Tibial nerve (tissue), 4 donors: Measurements from ENCODE around the gene FOLR1.

Experiments used
- EP300 ChIP-seq, 2 donors: sonication (generic); formaldehyde crosslinking; IDR thresholded peaks; one replicate each; pipeline ENCODE4 v1.6.1; 2017; ENCODE audit warnings: antibody characterized with exemption in 2 of 2, mild to moderate bottlenecking in 1 of 2
- POLR2A ChIP-seq, 2 donors: fragments of 450-650 bp; IDR thresholded peaks; one replicate each; pipeline ENCODE4 v1.6.1; 2017; ENCODE audit warnings: antibody characterized with exemption in 2 of 2, mild to moderate bottlenecking in 2 of 2, moderate library complexity in 2 of 2
- TF ChIP-seq, protein P1 (sequence below), 5 experiments: fragments of 200-600 bp in 3 of 5; fragments of 450-650 bp in 2 of 5; sonication (generic) in 3 of 5; IDR thresholded peaks; one replicate each; pipeline ENCODE4 v1.5.1; 2016 to 2019; ENCODE audit warnings: antibody characterized with exemption in 5 of 5, mild to moderate bottlenecking in 3 of 5, moderate library complexity in 2 of 5

DNA sequence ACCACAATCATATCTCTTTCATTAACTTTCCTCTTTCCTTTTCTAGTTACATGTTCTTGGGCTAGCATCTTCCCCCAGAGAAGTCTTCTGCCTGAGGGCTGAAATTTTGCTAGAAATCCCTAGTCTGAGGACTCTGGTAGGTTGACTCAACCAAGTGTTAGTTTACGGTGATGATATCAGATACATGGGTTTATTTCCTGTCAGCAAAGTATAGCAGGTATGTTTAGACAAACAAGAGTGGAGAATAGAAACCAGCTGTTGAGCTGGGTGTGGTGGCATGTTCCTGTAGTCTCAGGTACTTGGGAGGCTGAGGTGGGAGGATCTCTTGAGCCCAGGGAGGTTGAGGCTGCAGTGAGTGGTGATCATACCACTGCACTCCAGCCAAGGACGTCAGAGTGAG is 11.2 kb downstream of the FOLR1 start:
- TF ChIP-seq, protein P1, sequence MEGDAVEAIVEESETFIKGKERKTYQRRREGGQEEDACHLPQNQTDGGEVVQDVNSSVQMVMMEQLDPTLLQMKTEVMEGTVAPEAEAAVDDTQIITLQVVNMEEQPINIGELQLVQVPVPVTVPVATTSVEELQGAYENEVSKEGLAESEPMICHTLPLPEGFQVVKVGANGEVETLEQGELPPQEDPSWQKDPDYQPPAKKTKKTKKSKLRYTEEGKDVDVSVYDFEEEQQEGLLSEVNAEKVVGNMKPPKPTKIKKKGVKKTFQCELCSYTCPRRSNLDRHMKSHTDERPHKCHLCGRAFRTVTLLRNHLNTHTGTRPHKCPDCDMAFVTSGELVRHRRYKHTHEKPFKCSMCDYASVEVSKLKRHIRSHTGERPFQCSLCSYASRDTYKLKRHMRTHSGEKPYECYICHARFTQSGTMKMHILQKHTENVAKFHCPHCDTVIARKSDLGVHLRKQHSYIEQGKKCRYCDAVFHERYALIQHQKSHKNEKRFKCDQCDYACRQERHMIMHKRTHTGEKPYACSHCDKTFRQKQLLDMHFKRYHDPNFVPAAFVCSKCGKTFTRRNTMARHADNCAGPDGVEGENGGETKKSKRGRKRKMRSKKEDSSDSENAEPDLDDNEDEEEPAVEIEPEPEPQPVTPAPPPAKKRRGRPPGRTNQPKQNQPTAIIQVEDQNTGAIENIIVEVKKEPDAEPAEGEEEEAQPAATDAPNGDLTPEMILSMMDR (IDR thresholded peaks at IDR 0.05): no peak
- no peak for TF ChIP-seq POLR2A (IDR thresholded peaks at IDR 0.05)
- no peak for TF ChIP-seq EP300 (IDR thresholded peaks at IDR 0.05)
